ENCODE data around the gene CRADD. TPM values are rescaled to one million over a fixed set of nuclear protein-coding genes. Genes with fewer than 3 reads are reported as not detected.

Gene CRADD
- total RNA-seq, 4 donors from 2014 or later, result 11.8 to 49.5 (median 31.4) TPM

GRCh38 chr12:93937812-93938211 is 260.6 kb downstream of the CRADD start:
- 96 to 98% methylated on average over 5 to 7 of the region's 7 CpGs for WGBS, 2 donors (ENCODE audit: low coverage in 1 of 2)
- H3K4me1 ChIP-seq, result no peaks in the 10 kb centered on the region
- no peaks in the 10 kb centered on the region for H3K36me3 ChIP-seq
- no peaks in the 10 kb centered on the region for H3K27me3 ChIP-seq
- H3K27ac ChIP-seq, result no peak overlapping the region
- no peak for ATAC-seq
- H3K9me3 ChIP-seq, result peaks cover 0 to 15% (median 0%) of the 10 kb centered on the region in 3 donors
- no peak overlapping the region for H3K4me3 ChIP-seq
- TF ChIP-seq EP300 (IDR thresholded peaks at IDR 0.05) (no peak), CTCF (IDR thresholded peaks at IDR 0.05) (no peak), POLR2AphosphoS5 (IDR thresholded peaks at IDR 0.05) (no peak), POLR2A (IDR thresholded peaks at IDR 0.05) (no peak)

- Histone ChIP-seq H3K4me1 (no peaks in the 10 kb centered on the region), H3K27me3 (no peaks in the 10 kb centered on the region), H3K9me3 (peaks cover 0 to 15% (median 0%) of the 10 kb centered on the region in 3 donors), H3K27ac (no peak overlapping the region), H3K36me3 (no peaks in the 10 kb centered on the region), H3K4me3 (no peak overlapping the region)
- WGBS, 2 donors (ENCODE audit: low coverage in 1 of 2), result 85 to 96% methylated on average over 3 of the region's 3 CpGs
- ATAC-seq, result no peak
- no peak for TF ChIP-seq POLR2A (IDR thresholded peaks at IDR 0.05)
- no peak for TF ChIP-seq EP300 (IDR thresholded peaks at IDR 0.05)
- no peak for TF ChIP-seq POLR2AphosphoS5 (IDR thresholded peaks at IDR 0.05)
- no peak for TF ChIP-seq CTCF (IDR thresholded peaks at IDR 0.05)
Observed at GRCh38 chr12:93938317-93938716, 261.1 kb downstream of the CRADD start.

GRCh38 chr12:93938931-93939330 is 261.8 kb downstream of the CRADD start:
- Histone ChIP-seq H3K27ac (no peak overlapping the region), H3K36me3 (no peaks in the 10 kb centered on the region), H3K4me1 (no peaks in the 10 kb centered on the region), H3K27me3 (no peaks in the 10 kb centered on the region), H3K9me3 (peaks cover 0 to 15% (median 0%) of the 10 kb centered on the region in 3 donors), H3K4me3 (no peak overlapping the region)
- no peak for ATAC-seq
- 88 to 94% methylated on average over 2 of the region's 2 CpGs for WGBS, 2 donors (ENCODE audit: low coverage in 1 of 2)
- no peak for TF ChIP-seq POLR2A (IDR thresholded peaks at IDR 0.05)
- TF ChIP-seq EP300 (IDR thresholded peaks at IDR 0.05), result no peak
- no peak for TF ChIP-seq CTCF (IDR thresholded peaks at IDR 0.05)
- no peak for TF ChIP-seq POLR2AphosphoS5 (IDR thresholded peaks at IDR 0.05)

GRCh38 chr12:93939641-93940325 is 262.6 kb downstream of the CRADD start:
- Histone ChIP-seq H3K27me3 (no peaks in the 10 kb centered on the region), H3K4me3 (no peak overlapping the region), H3K36me3 (no peaks in the 10 kb centered on the region), H3K27ac (no peak overlapping the region), H3K9me3 (peaks cover 0 to 12% (median 0%) of the 10 kb centered on the region in 3 donors), H3K4me1 (no peaks in the 10 kb centered on the region)
- WGBS, 2 donors (ENCODE audit: low coverage in 1 of 2), result 69 to 74% methylated on average over 4 to 6 of the region's 7 CpGs
- TF ChIP-seq CTCF (IDR thresholded peaks at IDR 0.05) (no peak), EP300 (IDR thresholded peaks at IDR 0.05) (no peak), POLR2AphosphoS5 (IDR thresholded peaks at IDR 0.05) (no peak), POLR2A (IDR thresholded peaks at IDR 0.05) (no peak)
- ATAC-seq, result no peak

- Histone ChIP-seq H3K36me3 (no peaks in the 10 kb centered on the region), H3K9me3 (no peaks in the 10 kb centered on the region), H3K27ac (no peak overlapping the region), H3K4me3 (no peak overlapping the region), H3K27me3 (no peaks in the 10 kb centered on the region), H3K4me1 (no peaks in the 10 kb centered on the region)
- ATAC-seq, result peak; percentile 71
- 76 to 90% methylated on average over 2 of the region's 2 CpGs for WGBS, 2 donors (ENCODE audit: low coverage in 1 of 2)
- TF ChIP-seq POLR2AphosphoS5 (IDR thresholded peaks at IDR 0.05), result no peak
- TF ChIP-seq EP300 (IDR thresholded peaks at IDR 0.05), result no peak
- no peak for TF ChIP-seq CTCF (IDR thresholded peaks at IDR 0.05)
- no peak for TF ChIP-seq POLR2A (IDR thresholded peaks at IDR 0.05)
Observed at GRCh38 chr12:93943780-93944179, 266.6 kb downstream of the CRADD start.
